K562 (cell line): ENCODE data around the gene MUCL3. TPM values are rescaled to one million over a fixed set of nuclear protein-coding genes. Genes with fewer than 3 reads are reported as not detected.

Source experiments
- CBFA2T3 ChIP-seq: fragments of 450-650 bp; IDR thresholded peaks from 2 replicates; pipeline ENCODE4 v1.6.1; 2017
- CBX5 ChIP-seq: IDR thresholded peaks from 2 replicates; pipeline ENCODE4 v1.6.1; 2014; ENCODE audit warnings: low read depth, borderline replicate concordance
- CREBBP ChIP-seq: IDR thresholded peaks from one replicate; pipeline ENCODE4 v1.6.1; 2012; ENCODE audit warnings: low read depth, mild to moderate bottlenecking, control low read depth, inconsistent platforms, low read length
- CSDE1 ChIP-seq, 2 experiments: fragments of 450-650 bp; IDR thresholded peaks; 2 replicates each; pipeline ENCODE4 v1.6.1; 2016; ENCODE audit warnings: mild to moderate bottlenecking in 1 of 2
- GATAD2B ChIP-seq: fragments of 450-650 bp; IDR thresholded peaks from 2 replicates; pipeline ENCODE4 v1.6.1; 2017; ENCODE audit warnings: mild to moderate bottlenecking, borderline replicate concordance
- IFI16 ChIP-seq: fragments of 250-450 bp; sonication (Bioruptor Pico); IDR thresholded peaks from 2 replicates; pipeline ENCODE4 v2.1.2; 2022; ENCODE audit warnings: mild to moderate bottlenecking, inconsistent platforms
- NFRKB ChIP-seq: fragments of 450-650 bp; IDR thresholded peaks from 2 replicates; pipeline ENCODE4 v1.6.1; 2016; ENCODE audit warnings: low read depth
- NR2C1 ChIP-seq, 2 experiments: fragments of 450-650 bp; IDR thresholded peaks; 2 replicates each; pipeline ENCODE4 v1.6.1; 2017; ENCODE audit warnings: mild to moderate bottlenecking in 2 of 2, antibody characterized with exemption in 1 of 2, inconsistent platforms in 1 of 2, missing compliant biosample characterization in 1 of 2, missing genetic modification characterization in 1 of 2
- RB1 ChIP-seq: fragments of 450-650 bp; IDR thresholded peaks from 2 replicates; pipeline ENCODE4 v1.6.1; 2017; ENCODE audit warnings: low read depth, mild to moderate bottlenecking
- SPI1 ChIP-seq: IDR thresholded peaks from 2 replicates; pipeline ENCODE4 v1.6.1; 2011; ENCODE audit warnings: low read depth, low read length, control low read depth, borderline replicate concordance
- ZC3H8 ChIP-seq: fragments of 450-650 bp; IDR thresholded peaks from 2 replicates; pipeline ENCODE4 v1.6.1; 2017
- ZFPM2 ChIP-seq: fragments of 250-450 bp; sonication (Bioruptor Pico); IDR thresholded peaks from 2 replicates; pipeline ENCODE4 v1.5.1; 2022; ENCODE audit warnings: mild to moderate bottlenecking
- ZNF586 ChIP-seq: fragments of 450-650 bp; formaldehyde crosslinking; conservative IDR thresholded peaks from 2 replicates; pipeline ENCODE4 v1.4.0; 2020; ENCODE audit warnings: mild to moderate bottlenecking, moderate library complexity
- ZNF830 ChIP-seq: fragments of 250-450 bp; sonication (Bioruptor Pico); IDR thresholded peaks from 2 replicates; pipeline ENCODE4 v1.5.0; 2021; ENCODE audit warnings: mild to moderate bottlenecking
- polyA plus RNA-seq, 8 experiments: library from polyadenylated mRNA; depleted of rRNA in 4 of 8; stranded (reverse) in 5 of 8; unstranded in 3 of 8; fragments of >200 nt; fragmentation: Nextera tagmentation in 2 of 8; fragmentation: Illumina TruSeq in 1 of 8; extraction: Ambion mirVana in 2 of 8; extraction: Trizol in 1 of 8; gene quantifications; 2 replicates each; pipeline versions ENCODE4 v1.2.1 to v1.2.3, GENCODE V29; 2011 to 2014; ENCODE audit warnings: inconsistent platforms in 1 of 8, missing spikeins in 1 of 8
- total RNA-seq, 7 experiments: library from RNA; depleted of rRNA in 6 of 7; stranded (reverse); fragments of >200 nt in 6 of 7; fragmentation: Illumina TruSeq in 2 of 7; extraction: Trizol in 2 of 7; gene quantifications; 2 replicates each; pipeline versions ENCODE4 v1.2.1 to v1.2.3, GENCODE V29; 2011 to 2021; ENCODE audit warnings: low replicate concordance in 1 of 7
- TF ChIP-seq, protein P1 (sequence below), 3 experiments: fragments of 200-800 bp in 1 of 3; fragments of 250-450 bp in 1 of 3; fragments of 450-650 bp in 1 of 3; sonication (Bioruptor Pico) in 1 of 3; sonication (Bioruptor generic) in 1 of 3; formaldehyde crosslinking in 1 of 3; IDR thresholded peaks; 2 replicates each; pipeline versions ENCODE4 v1.6.1 to v1.8.0; 2016 to 2022; ENCODE audit warnings: mild to moderate bottlenecking in 2 of 3, missing genetic modification characterization in 2 of 3, missing compliant biosample characterization in 1 of 3, moderate library complexity in 1 of 3
- TF ChIP-seq, protein P2 (sequence below): fragments of 250-450 bp; sonication (Bioruptor Pico); IDR thresholded peaks from 2 replicates; pipeline ENCODE4 v1.8.0; 2022; ENCODE audit warnings: inconsistent platforms, mild to moderate bottlenecking, moderate library complexity, borderline replicate concordance
- TF ChIP-seq, protein P3 (sequence below): fragments of 250-450 bp; sonication (Bioruptor Pico); IDR thresholded peaks from 2 replicates; pipeline ENCODE4 v1.4.0; 2020; ENCODE audit warnings: mild to moderate bottlenecking
- TF ChIP-seq, protein P4 (sequence below): fragments of 250-450 bp; sonication (Bioruptor Pico); IDR thresholded peaks from 2 replicates; pipeline ENCODE4 v1.8.0; 2022; ENCODE audit warnings: moderate library complexity, mild to moderate bottlenecking, inconsistent platforms
- TF ChIP-seq, protein P5 (sequence below): fragments of 450-650 bp; formaldehyde crosslinking; IDR thresholded peaks from 2 replicates; pipeline ENCODE4 v1.4.0; 2020; ENCODE audit warnings: mild to moderate bottlenecking, moderate library complexity

Gene MUCL3
- total and polyA plus RNA-seq, 9 of the 15 experiments (the other 6 are each of a cell fraction or from before 2014, with no cell fraction given), result 0.07 TPM; not detected in 8

DNA sequence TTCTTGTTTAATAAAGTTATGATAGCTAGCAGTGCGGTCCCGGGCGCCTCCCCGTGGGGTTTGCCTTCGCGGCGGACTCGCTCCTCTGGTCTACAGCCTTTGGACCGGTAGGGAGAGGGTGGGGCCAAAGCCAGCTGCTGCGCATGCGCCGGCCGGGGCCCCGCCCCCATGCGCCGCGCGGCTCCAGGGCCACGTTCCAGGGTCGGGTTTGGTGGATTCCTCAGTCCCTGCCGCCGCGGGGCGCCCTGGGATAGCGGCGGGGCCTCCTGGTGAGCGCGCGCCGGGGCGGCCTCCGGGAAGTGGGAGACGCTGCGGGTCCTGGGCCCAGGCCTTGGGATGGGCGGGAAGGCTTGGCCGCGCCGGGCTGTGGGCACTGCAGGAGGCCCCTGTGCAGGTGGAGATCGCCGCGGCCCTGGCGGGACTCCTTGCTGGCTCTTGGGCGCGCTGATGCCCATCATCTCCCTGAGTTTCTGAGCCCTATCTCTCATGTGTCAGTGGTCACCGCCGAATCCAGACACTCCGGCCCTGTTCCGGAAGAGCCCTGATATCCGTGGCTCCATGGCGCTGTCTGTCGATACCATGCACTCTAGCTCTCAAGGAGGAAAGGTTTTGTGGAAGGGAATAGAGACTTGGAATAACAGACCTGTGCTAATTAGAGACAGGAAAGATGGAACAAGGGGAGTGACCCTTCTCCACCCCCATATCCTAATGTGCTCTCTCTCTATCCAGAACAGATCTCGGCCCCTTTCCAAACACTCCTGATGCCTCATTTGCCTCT lies 26.5 kb upstream of the MUCL3 start, which contains the start of gene VARS2 (continued):
- TF ChIP-seq, protein P1, sequence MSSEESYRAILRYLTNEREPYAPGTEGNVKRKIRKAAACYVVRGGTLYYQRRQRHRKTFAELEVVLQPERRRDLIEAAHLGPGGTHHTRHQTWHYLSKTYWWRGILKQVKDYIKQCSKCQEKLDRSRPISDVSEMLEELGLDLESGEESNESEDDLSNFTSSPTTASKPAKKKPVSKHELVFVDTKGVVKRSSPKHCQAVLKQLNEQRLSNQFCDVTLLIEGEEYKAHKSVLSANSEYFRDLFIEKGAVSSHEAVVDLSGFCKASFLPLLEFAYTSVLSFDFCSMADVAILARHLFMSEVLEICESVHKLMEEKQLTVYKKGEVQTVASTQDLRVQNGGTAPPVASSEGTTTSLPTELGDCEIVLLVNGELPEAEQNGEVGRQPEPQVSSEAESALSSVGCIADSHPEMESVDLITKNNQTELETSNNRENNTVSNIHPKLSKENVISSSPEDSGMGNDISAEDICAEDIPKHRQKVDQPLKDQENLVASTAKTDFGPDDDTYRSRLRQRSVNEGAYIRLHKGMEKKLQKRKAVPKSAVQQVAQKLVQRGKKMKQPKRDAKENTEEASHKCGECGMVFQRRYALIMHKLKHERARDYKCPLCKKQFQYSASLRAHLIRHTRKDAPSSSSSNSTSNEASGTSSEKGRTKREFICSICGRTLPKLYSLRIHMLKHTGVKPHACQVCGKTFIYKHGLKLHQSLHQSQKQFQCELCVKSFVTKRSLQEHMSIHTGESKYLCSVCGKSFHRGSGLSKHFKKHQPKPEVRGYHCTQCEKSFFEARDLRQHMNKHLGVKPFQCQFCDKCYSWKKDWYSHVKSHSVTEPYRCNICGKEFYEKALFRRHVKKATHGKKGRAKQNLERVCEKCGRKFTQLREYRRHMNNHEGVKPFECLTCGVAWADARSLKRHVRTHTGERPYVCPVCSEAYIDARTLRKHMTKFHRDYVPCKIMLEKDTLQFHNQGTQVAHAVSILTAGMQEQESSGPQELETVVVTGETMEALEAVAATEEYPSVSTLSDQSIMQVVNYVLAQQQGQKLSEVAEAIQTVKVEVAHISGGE (CRISPR knock-in tag; IDR thresholded peaks at IDR 0.05), result no peak; a peak in 1 of 6 replicates
- TF ChIP-seq CSDE1 (IDR thresholded peaks at IDR 0.05) (no peak), ZC3H8 (no peak), GATAD2B (no peak), ZFPM2 (CRISPR knock-in tag) (no peak), CREBBP (no peak), SPI1 (no peak), IFI16 (CRISPR knock-in tag) (0 out of 2 replicates have a peak, but pooled peaks have one; percentile 15), NFRKB (peak; percentile 79), NR2C1 (IDR thresholded peaks at IDR 0.05) (no peak), NR2C1 (tag; IDR thresholded peaks at IDR 0.05) (no peak), RB1 (peak; percentile 94), ZNF830 (peak; percentile 88), CBX5 (no peak), CBFA2T3 (no peak), ZNF586 (CRISPR knock-in tag) (no peak)
- TF ChIP-seq, protein P2, sequence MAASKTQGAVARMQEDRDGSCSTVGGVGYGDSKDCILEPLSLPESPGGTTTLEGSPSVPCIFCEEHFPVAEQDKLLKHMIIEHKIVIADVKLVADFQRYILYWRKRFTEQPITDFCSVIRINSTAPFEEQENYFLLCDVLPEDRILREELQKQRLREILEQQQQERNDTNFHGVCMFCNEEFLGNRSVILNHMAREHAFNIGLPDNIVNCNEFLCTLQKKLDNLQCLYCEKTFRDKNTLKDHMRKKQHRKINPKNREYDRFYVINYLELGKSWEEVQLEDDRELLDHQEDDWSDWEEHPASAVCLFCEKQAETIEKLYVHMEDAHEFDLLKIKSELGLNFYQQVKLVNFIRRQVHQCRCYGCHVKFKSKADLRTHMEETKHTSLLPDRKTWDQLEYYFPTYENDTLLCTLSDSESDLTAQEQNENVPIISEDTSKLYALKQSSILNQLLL, result no peak
- TF ChIP-seq, protein P3, sequence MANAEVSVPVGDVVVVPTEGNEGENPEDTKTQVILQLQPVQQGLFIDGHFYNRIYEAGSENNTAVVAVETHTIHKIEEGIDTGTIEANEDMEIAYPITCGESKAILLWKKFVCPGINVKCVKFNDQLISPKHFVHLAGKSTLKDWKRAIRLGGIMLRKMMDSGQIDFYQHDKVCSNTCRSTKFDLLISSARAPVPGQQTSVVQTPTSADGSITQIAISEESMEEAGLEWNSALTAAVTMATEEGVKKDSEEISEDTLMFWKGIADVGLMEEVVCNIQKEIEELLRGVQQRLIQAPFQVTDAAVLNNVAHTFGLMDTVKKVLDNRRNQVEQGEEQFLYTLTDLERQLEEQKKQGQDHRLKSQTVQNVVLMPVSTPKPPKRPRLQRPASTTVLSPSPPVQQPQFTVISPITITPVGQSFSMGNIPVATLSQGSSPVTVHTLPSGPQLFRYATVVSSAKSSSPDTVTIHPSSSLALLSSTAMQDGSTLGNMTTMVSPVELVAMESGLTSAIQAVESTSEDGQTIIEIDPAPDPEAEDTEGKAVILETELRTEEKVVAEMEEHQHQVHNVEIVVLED (CRISPR knock-in tag), result peak; percentile 61
- TF ChIP-seq, protein P4, sequence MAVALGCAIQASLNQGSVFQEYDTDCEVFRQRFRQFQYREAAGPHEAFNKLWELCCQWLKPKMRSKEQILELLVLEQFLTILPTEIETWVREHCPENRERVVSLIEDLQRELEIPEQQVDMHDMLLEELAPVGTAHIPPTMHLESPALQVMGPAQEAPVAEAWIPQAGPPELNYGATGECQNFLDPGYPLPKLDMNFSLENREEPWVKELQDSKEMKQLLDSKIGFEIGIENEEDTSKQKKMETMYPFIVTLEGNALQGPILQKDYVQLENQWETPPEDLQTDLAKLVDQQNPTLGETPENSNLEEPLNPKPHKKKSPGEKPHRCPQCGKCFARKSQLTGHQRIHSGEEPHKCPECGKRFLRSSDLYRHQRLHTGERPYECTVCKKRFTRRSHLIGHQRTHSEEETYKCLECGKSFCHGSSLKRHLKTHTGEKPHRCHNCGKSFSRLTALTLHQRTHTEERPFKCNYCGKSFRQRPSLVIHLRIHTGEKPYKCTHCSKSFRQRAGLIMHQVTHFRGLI (CRISPR knock-in tag), result no peak
- TF ChIP-seq, protein P5, sequence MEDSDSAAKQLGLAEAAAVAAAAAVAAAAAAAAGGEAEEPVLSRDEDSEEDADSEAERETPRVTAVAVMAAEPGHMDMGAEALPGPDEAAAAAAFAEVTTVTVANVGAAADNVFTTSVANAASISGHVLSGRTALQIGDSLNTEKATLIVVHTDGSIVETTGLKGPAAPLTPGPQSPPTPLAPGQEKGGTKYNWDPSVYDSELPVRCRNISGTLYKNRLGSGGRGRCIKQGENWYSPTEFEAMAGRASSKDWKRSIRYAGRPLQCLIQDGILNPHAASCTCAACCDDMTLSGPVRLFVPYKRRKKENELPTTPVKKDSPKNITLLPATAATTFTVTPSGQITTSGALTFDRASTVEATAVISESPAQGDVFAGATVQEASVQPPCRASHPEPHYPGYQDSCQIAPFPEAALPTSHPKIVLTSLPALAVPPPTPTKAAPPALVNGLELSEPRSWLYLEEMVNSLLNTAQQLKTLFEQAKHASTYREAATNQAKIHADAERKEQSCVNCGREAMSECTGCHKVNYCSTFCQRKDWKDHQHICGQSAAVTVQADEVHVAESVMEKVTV (CRISPR knock-in tag), result peak; percentile 53
